ENCODE data around the gene NEK9. TPM values are rescaled to one million over a fixed set of nuclear protein-coding genes. Genes with fewer than 3 reads are reported as not detected.

NEK9 gene
- total and polyA plus RNA-seq, 9 of the 15 experiments (the other 6 are each of a cell fraction or from before 2014, with no cell fraction given) = 2.8 to 39.6 (median 19.8) TPM

- TF ChIP-seq ZBTB49 (CRISPR knock-in tag; IDR thresholded peaks at IDR 0.05; ENCODE audit: borderline replicate concordance) (no peak), ZMIZ1 (IDR thresholded peaks at IDR 0.05; ENCODE audit: low read depth in 2 of 2, low read length in 2 of 2) (peak in 1 of 2 experiments; percentile 20; a peak in 1 of 4 replicates), TAF1 (IDR thresholded peaks at IDR 0.05; ENCODE audit: control insufficient read depth, extremely low read depth, insufficient read depth, low read length, severe bottlenecking) (peak; percentile 20), MTA1 (IDR thresholded peaks at IDR 0.05; ENCODE audit: borderline replicate concordance) (peak; percentile 47; the same call in 1 of the 2 replicates), TFE3 (CRISPR knock-in tag; IDR thresholded peaks at IDR 0.05) (peak; percentile 95), NONO (IDR thresholded peaks at IDR 0.05; ENCODE audit: low read depth in 2 of 2, low read length in 1 of 2) (peak in 1 of 2 experiments; percentile 11; a peak in 1 of 4 replicates), TSHZ1 (CRISPR knock-in tag; IDR thresholded peaks at IDR 0.05) (no peak), ZNF311 (CRISPR knock-in tag; IDR thresholded peaks at IDR 0.05) (no peak), ESRRA (IDR thresholded peaks at IDR 0.05; ENCODE audit: borderline replicate concordance, low read depth) (peak; percentile 29; the same call in 1 of the 2 replicates), ZNF780A (CRISPR knock-in tag; IDR thresholded peaks at IDR 0.05) (no peak), GTF2F1 (IDR thresholded peaks at IDR 0.05; ENCODE audit: low read depth, low read length) (no peak), NR2C2 (CRISPR knock-in tag; IDR thresholded peaks at IDR 0.05) (peak; percentile 99), NR2C2 (tag; IDR thresholded peaks at IDR 0.05) (peak; percentile 100), ZC3H8 (IDR thresholded peaks at IDR 0.05) (no peak), SUPT5H (IDR thresholded peaks at IDR 0.05) (peak; percentile 84), CBX5 (IDR thresholded peaks at IDR 0.05; ENCODE audit: borderline replicate concordance, low read depth) (no peak)
Measured at GRCh38 chr14:75176142-75176820, 49.4 kb upstream of the NEK9 start, which contains the start of gene TMED10 (continued).
